Kasumi-1 (cell line): ENCODE data around the gene PHF19.

Source experiments
- DNase-seq, 2 experiments: peaks; one replicate each; lab custom pipeline; 2025; lab: John Stamatoyannopoulos, UW

The PHF19 gene

DNA sequence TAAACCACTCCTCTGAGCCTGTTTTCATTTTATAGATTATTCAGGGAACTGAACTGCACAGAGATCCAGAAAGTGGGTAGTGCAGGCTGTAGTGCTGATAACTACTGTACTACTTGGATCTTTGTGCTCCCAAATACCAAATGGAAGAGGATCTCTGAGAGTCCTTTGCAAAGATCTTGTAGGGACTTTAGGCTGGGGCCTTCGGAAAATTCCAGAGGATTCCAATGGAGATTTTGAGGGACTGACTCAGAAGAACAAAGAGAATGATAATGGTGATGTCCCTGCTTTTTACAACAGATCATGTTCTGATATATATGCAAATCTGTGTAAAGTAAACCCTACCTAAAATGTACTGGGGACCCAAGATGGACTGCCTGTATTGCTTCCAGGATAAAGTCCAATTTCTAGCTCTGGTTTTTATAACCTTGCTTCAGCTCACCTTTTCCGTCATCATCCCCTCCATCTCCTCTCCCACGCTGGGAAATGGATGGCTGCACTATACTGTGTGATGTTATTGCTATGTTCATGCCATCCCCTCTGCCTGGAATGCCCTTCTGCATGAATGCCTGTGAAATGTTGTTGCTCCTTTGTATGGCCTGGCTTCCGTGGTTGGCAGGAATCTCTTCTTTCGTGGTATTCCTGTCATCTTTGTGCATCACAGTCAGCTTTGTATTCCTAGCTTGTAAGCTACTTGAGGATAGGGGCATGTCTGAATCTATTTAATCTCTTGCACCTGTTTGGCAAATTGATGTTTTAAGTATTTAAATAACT, 24.6 kb downstream of the PHF19 start:
- no peak for DNase-seq

DNA sequence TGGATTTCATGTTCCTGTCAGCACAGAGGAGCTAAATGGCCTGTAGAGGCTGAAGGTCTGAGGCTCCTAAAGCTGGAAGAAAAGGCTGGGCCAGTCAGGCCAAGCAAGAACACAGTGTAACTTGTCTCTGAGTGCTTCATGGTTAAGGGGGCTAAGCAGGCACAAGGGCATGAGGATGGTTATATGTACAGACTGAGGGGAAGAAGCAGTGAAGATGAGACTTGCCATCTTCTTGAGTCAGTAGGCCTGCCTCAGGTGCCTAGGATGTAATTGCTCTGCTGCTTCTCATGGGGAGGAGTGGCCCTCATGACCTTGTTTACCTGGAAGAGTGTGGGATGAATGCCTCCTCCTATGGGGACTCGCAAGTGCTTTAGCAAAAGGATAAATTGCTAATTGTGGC, 25.5 kb downstream of the PHF19 start:
- no peak for DNase-seq

DNA sequence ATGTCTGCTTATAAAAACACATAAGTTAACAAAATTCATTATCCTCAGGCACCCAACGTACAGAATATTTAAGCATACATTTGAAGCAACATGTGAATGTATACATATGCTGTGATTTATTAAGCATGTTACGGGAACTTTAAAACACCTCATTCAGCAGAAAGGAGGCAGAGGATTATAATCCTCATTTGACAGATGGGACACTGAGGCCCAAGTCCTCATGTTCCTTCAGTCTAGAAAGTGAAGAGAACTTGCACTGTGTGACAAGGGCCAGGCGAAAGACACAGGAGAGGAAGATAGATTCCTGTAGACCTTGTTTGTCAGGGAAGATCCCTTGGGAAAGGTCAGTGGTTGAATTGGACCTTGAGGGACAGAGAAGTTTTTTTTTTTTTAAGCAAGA, 26.7 kb downstream of the PHF19 start:
- DNase-seq: no peak

DNA sequence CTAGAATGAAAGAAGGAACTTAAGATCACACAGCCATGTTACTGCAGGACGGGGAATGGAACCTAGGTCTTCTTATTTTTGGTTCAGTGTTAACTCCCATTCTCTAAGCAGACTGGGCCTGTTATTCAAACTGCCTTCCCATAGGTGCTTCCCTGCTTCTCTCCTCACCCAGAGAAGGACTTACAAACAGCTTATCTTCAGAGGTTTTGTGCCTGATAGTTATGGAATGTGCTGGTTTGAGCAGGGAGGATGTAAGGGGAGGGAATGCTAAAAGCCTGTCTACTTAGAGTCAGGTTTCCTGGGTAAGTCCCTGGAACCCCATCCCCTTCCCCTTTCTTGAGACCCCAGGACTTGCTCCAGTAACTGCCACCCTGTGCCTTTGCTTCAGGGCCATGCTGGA, 30.1 kb downstream of the PHF19 start:
- no peak for DNase-seq

DNA sequence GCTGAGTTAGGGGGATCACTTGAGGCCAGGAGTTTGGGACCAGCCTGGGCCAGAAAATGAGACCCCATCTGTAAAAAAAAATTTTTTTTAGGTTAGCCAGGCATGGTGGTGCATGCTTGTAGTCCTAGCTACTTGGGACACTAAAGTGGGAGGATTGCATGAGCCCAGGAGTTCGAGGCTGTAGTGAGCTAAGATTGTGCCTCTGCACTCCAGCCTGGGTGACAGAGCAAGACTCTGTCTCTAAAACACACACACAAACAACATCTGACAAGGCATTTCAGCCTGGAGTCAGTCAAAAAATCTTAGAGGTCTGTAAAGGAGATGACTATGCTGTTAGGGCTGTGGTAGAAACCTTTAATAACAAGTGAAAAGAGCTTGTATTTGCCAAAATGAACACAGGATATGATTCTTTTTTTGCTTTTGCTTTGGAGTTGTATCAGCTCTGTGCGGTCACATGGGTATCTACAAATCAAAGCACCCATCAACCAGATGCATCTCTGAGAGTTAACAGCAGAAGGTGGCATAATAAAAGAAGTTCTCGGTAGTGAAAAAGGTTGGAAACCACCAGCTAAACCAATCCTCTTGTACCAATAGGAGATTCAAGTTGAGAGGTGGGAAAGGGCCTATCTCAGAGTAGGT, 30.6 kb downstream of the PHF19 start:
- DNase-seq: no peak

DNA sequence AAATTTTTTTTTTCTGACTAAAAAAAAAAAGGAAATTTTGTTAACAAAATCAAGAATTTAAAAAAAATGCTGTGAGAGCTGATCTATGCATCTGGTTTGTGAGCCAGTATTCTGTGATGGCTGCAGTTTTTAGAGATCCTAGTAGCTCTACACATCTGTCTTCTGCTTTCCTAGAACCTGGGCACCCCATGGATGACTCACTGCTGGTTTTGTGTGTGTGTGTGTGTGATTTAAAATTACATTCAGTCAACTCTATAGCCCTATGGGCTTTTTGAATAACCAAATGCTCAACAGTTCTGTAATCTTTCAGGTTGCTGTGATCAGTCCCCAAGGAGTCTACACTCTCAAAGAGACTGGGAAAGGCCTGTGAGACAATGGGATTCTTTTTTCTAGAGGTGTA, 31.7 kb downstream of the PHF19 start:
- no peak for DNase-seq

DNA sequence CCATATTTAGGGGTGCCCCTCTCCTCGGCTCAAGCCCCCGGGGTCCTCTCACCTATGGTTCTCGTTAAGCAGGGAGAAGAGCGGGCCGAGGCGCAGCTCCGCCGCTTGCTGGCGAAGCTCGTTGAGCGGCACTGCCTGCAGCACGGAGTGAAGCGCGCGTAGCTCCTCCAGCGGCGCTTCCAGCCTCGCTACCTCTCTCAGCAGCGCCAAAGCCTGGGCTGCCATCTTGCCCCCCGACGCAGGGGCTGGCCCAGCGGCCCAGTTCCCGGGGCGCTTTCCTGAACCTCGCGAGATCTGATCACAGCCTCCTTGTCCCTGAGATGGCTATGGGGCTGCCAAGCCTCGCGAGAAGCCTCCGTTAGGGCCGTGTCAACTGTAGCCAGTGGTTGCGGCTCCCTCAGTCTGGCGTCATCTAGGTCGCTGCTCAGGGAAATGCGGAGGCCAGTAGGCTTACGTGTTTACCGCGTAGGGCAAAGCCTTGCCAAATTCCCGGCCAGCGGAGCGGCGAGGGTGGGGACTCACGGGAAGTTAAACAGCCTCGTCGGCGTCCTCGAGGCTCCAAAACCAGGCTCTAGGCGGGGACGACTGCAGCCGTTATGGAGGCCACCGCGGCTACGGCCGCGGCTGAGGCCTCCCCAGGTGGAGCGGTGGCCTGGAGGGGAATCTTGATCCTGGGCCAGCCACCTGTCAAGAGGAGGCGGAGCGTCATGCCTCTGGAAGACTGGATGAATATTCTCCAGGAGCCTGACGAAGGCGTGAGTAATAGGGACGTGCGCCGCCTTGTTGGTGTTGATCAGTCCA, 34.1 kb downstream of the PHF19 start, which contains the start of gene PSMD5:
Gene PSMD5 (minus strand): TSS at position 238 of the 801 bp plus-strand sequence. CDS start 13 bp downstream, at position 225.
- peak; percentile 98 to 99 for DNase-seq

DNA sequence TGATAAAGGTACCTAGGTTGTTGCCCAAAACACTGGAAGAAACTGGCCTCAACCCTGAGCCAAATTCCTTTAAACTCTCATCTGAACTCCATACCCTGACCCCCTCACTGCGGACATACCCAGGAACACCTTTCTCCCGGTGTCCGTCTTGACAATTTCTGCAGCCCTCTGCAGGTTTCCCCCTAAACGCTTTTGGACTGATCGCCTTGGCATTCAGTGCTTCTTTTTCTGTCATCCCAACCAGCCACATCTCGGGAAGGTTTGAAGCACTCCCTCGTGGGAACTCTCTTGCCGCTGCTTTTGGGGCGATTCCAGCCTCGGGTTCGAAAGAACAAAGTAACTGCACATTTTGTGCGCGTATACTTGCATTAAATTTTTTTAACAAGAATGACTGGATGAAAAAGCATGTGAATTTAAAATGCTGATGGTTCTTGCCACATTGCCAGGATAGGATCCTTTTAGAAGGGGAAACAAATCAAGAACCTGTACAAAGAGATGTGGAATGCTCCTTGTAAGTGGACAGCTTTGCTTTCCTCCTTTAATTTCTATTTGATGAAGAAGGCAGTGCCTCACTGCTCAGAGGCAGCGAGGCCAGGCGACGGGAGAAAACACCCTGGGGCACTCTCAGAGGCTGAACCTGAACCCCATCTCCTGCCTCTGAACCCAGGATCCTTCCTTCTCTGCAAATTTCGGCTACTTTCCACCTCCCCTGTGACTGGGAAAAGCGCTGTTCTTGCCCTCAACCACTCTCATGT, 34.9 kb downstream of the PHF19 start:
- DNase-seq: peak in 1 of 2 experiments; percentile 27

DNA sequence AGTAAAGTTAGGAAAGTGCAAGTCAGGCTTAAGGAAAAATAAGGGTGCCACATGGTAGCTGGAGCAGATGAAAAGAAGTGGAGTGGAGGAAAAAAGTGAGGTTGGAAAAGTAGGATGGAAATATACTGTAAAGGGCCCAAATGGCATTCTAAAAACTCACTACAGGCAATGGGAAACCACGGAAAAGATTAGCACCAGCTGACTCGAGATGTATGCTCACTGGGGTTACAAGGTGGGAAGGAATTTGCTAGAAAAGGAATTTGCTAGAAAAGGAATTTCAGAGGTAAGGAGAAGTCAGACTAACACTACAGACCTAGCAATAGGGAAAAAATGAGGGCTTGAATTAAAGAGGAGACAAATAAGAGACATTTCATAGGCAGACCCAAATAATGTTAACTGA, 37.8 kb downstream of the PHF19 start:
- no peak for DNase-seq

DNA sequence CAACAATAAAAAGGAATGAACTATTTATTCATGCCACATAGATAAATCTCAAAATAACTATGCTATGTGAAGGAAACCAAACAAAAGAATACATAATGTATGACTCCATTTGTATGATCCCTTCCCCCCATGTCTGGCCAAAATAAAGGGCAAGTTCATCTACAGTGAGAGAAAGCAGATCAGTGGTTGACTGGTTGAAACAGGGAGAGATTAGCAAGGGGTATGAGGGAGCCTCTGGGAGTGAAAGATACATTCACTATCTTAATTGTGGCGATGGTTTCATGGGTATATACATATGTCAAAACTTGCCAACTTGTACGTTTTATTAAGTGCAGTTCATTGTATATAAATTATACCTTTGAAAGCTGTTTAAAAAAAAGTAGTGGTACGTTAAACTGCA, 39.1 kb downstream of the PHF19 start:
- no peak for DNase-seq

DNA sequence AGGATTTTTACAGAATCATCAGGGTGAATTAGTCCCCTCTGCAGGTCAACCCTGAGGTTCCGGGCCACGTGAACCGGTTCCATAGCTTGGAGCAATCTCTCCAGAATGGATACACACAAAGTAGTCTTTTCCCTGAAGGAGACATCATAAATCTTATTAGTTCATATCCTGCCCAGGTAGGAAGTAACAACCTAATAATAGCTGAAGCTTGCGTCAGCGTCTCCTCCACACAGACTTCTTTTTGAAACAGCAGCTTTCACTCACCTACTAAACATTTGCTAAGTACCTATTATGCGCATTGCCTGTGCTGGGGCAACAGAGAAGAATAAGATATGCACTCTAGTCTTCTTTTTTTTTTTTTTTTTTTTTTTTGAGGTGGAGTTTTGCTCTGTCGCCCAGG, 43.7 kb downstream of the PHF19 start:
- DNase-seq: no peak

DNA sequence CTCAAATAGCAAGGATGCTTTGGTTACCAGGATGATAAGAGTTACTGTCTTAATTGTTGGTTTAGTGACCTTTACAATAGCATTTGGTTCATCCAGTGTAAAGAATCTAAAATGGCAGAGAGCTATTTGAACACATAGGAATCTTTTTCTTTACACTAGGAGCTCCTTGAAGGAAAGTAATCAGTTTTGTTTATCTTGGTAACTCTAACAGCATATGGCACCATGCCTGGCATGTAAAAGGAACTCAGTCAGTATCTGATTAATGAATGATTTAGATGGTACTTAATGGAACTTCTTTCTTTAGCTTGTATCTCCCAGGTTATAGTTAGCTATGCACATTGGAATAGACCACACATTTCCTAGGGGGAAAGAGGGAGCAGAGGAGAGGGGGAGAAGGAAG, 44.2 kb downstream of the PHF19 start:
- DNase-seq: no peak

DNA sequence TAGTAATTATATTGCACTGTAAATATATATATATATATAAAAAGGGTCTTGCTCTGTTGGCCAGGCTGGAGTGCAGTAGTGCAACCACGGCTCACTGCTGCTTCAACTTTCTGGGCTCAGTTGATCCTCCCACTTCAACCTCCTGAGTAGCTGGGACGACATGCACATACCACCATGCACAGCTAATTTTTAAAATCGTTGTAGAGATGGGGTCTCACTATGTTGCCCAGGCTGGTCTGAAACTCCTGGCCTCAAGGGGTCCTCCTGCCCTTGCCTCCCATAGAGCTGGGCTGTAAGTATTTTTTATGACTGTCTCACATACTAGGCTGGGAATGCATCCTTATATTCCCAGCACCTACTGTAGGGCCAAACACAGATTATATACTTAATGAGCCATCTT, 46.1 kb downstream of the PHF19 start:
- DNase-seq: no peak

DNA sequence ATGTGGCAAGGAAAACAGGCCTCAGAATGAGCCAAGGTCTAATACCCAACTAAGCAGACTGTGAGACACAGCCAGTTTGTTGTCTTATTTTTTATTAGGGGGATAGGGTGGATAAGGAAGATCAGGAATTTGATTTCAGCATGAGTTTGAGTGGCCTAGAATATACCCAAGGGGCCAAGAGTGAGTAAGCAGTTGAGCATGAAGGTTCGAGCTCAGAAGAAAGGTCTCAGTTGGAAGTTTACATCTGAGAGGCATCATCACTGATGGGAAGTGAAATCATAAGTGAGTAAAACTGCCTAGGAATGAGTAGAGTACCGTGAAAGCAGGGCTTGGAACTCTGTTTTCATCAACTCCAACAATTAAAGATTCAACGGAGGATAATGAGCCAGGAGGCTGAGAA, 46.8 kb downstream of the PHF19 start:
- no peak for DNase-seq

DNA sequence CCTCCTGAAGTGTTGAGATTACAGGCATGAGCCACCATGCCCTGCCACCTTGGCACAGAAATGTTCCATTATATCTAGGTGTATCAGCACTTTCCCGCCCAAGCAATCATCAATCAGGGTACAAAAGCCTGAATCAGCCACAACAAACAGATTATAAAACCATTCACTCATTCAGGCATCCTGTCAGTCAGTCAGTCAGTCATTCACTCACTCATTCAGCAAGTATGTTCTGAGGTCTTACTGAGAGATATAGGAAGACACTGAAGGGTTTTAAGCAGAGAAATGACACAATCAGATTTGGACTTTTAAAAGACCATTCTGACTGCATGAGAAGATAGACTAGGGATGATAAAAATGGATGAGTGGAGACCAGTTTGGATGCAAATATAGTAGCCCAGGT, 47.3 kb downstream of the PHF19 start:
- DNase-seq: no peak

DNA sequence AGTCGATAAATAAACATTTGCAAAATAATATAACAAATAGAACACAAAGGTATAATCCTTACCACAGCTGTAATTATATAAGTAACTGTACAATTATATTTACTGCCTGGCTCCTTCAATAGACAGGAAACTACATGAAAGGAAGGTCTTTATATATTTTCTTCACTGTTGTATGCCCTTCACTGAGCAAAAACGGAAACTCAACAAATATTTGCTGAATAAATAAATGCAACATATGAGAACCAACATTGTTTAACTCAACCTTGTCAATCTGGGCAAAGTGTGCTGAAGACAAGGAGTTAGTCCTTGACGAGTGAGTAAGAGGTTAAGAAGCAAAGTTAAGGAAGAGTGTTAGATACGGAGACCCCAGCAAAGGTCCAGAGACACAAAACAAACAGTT, 56.9 kb downstream of the PHF19 start:
- no peak for DNase-seq

DNA sequence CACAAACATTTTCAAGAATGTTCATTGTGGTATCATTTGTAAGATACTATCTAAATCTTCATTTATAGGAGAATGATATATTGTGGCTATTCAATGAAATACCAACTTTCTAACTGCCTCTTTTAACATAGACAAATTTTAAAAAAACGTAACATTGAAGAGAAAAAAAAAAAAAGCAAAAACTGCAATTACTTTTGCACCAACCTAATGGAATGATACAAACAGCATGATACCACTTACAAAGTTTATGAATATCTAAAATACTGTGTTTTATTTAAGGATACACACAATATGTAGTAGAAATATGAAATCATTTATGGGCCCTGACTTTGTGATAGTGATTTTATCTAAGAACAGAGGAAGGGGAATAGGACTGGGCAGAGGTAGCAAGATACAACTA, 58.4 kb downstream of the PHF19 start:
- DNase-seq: no peak

DNA sequence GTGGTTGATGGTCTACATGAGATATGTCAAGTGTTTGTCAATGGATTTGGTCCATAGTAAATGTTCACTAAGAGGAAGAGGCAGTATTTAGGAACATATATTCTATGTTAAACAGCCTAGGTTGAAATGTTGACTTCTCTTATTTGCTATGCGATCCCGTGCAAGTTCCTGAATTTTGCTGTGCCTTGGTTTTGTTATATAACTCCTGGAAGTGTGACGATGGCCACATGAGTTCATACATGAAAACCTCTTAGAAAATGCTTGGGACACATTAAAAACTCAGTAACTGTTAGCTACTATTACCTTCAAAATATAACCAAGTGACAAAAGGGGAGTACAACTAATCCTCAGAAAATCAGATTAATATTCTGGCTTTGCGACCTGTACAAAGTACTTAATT, 61.9 kb downstream of the PHF19 start:
- DNase-seq: no peak

DNA sequence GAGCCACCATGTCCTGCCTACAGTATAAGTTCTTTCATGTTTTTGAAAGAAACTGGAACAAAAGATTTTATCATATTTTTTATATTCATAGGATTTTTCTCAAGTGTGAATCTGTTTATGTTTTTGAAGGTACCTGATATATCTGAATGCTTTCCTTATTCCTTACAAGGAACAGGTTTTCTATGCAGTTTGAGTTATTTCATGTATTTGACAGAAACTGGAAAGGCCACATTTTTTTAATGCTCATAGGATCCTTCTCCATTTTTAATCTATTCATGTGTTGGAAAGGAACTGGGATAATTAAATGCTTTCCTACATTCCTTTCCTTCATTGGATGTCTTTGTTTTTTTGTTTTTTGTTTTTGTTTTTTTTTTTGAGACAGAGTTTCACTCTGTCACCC, 68.1 kb downstream of the PHF19 start:
- DNase-seq: no peak

DNA sequence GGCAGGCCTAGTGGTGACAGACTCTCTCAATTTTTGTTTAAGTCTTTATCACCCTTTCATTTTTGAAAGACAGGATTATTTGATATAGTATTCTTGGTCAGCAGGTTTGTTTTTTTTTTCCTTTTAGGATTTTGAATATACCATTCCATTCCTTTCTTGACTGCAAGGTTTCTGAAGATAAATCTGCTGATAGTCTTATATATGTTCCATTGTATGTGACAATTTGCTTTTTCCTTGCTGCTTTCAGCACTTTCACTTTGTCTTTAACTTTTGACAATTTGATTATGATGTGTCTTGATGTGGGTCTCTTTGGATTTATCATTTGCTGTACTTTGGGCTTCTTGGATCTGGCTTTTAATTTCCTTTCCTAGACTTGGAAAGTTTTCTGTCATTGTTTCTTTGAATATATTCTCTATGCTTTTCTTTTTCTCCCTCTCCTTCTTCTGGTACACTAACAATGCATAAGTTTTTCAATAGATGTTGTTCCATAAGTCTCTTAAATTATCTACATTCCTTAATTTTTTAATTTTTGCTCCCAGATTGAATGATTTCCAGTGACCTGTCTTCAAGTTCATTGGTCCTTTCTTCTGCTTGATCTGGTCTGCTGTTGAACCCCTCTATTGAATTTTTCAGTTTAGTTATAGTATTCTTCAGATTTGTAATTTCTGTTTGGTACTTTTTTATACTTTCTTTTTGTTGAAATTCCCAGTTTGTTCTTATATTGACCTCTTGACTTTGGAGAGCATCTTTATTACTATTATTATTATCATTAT, 69.2 kb downstream of the PHF19 start:
- DNase-seq: no peak
